GM18505 (cell line): Measurements from ENCODE around the gene HEMGN.

Experiments
- ATAC-seq: cut with Tn5 transposase; IDR thresholded peaks from one replicate; pipeline ENCODE4 v1.9.1; 2021; ENCODE audit not compliant: unreplicated experiment
- POLR2A ChIP-seq: IDR thresholded peaks from 4 replicates; pipeline ENCODE4 v1.6.1; 2011; ENCODE audit warnings: borderline replicate concordance; ENCODE audit not compliant: insufficient read depth, insufficient read length; ENCODE audit errors: extremely low read depth

Gene HEMGN

GRCh38 chr9:97923529-97924108, 14.4 kb downstream of the HEMGN start:
- TF ChIP-seq POLR2A: no peak
- ATAC-seq: peak; percentile 28

GRCh38 chr9:97921959-97922724, 15.8 kb downstream of the HEMGN start, which contains the start of gene TRMO:
TSS of gene TRMO (minus strand) at chr9:97922500. CDS start at chr9:97922493, 7 bp downstream.
- TF ChIP-seq POLR2A: peak; percentile 93
- ATAC-seq: peak; percentile 84

- no peak for ATAC-seq
- no peak for TF ChIP-seq POLR2A
Observed at GRCh38 chr9:97919217-97919813, 18.7 kb downstream of the HEMGN start.

DNA sequence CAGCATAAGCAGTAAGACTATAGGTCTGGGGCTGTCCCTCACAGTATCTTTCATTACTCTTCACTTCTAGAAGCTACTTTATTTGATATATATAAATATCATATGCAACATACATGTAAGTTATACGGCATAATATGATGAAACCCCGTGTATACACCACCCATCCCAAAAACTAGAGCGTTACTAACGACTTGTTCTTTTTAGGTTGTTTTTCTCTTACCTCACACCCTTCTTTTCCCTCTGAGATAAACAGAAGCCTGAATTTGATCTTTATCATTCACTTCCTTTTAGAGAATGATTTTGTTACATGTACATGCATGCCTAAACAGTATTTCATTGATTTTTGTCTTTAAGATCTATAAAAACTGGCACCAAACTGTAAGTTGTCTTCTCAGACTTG, 19.4 kb downstream of the HEMGN start:
- ATAC-seq: no peak
- no peak for TF ChIP-seq POLR2A

DNA sequence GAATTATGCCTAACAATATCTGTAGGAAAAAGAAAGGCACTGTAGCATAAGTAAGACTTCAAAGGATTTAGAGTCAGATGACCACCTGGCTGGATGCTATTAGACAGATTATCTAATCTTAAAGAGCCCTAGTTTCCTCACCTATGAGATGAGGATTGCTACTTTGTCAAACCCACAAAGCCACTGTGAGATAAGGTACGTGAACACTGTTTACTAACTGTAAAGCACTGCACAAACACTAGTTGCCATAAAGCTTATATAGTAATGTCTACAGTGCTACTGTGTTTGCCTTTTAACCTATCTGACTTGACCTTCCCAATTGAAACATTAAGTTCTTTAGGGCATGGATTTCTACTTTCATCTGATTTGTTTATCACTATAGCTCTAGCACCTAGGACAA, 26.0 kb downstream of the HEMGN start:
- ATAC-seq: no peak
- TF ChIP-seq POLR2A: no peak

DNA sequence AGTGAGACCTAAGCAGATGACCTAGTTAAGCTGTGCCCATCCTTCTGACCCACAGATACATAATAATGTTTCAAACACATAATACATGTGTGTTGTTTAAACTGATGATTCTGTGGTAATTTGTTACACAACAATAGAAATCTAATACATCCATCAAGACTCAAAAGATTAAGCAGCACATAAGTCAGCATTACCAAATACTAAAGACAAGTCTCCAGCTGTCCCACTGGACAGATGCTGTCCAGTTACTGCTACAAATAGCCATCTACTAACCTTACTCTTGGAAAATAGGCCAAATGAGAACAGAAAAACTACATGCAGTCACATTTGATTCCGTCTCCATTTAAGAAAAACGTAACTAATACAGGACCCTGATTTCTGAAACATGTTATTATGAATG, 26.4 kb downstream of the HEMGN start:
- no peak for ATAC-seq
- no peak for TF ChIP-seq POLR2A

- no peak for TF ChIP-seq POLR2A
- no peak for ATAC-seq
Observed at GRCh38 chr9:97910357-97910756, 27.6 kb downstream of the HEMGN start.

DNA sequence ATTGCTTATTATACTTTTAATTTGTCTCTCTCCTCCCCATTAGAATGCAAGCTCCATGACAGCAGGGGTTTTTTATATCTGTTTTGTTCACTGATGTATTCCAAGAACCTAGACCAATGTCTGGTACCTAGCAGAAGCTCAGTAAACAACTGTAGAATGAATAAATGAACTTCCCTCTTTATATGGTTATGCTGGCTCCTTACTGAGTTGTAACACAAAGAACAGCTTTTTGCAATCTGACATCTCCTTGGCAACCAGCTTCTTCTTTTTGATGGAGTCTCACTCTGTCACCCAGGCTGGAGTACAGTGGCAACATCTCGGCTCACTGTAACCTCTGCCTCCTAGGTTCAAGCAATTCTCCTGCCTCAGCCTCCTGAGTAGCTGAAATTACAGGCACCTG, 29.3 kb downstream of the HEMGN start:
- no peak for ATAC-seq
- TF ChIP-seq POLR2A: no peak

- no peak for TF ChIP-seq POLR2A
- ATAC-seq: no peak
Observed at GRCh38 chr9:97907632-97908031, 30.3 kb downstream of the HEMGN start.

DNA sequence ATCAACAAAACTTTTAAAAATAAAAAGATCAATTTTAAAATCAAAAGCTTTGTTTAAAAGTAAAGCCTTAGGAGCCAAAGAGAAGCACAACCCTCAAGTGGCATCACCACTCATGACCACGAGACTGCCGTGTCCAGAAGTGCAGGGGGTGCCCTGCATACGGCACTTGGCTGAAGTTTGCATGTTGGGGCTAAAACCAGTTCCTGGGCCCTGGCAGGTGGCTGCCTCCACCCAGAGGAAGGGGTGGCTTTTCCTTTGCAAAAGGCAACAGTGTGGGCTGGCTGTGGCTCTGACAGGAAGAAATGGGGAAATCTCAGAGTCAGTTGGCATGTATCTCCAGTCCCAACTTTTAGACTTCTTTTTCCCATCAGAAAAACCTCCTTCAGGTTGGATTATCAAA, 30.9 kb downstream of the HEMGN start:
- TF ChIP-seq POLR2A: no peak
- no peak for ATAC-seq

- ATAC-seq: no peak
- TF ChIP-seq POLR2A: no peak
Observed at GRCh38 chr9:97906236-97906831, 31.6 kb downstream of the HEMGN start.

- no peak for ATAC-seq
- TF ChIP-seq POLR2A: no peak
Observed at GRCh38 chr9:97905228-97905627, 32.7 kb downstream of the HEMGN start.

GRCh38 chr9:97904725-97905124, 33.2 kb downstream of the HEMGN start:
- TF ChIP-seq POLR2A: no peak
- no peak for ATAC-seq
